KMS-11 (cell line): ENCODE results near the gene ADAMTS20.

Source experiments
- H2AFZ ChIP-seq: fragments of 200-600 bp; sonication (generic); 2 replicates; pipeline ENCODE4 v1.6.1; 2016; ENCODE audit warnings: antibody characterized with exemption, mixed run types, low read depth
- H3K27ac ChIP-seq: fragments of 200-600 bp; sonication (generic); 2 replicates; pipeline ENCODE4 v1.6.1; 2016; ENCODE audit warnings: mild to moderate bottlenecking, mixed run types
- H3K27me3 ChIP-seq: fragments of 200-600 bp; sonication (generic); 2 replicates; pipeline ENCODE4 v1.6.1; 2017; ENCODE audit warnings: mild to moderate bottlenecking, low read depth, mixed run types, moderate library complexity; ENCODE audit not compliant: insufficient read depth
- H3K36me3 ChIP-seq: fragments of 200-600 bp; sonication (generic); 2 replicates; pipeline ENCODE4 v1.6.1; 2017; ENCODE audit warnings: mild to moderate bottlenecking, mixed run types; ENCODE audit not compliant: insufficient read depth
- H3K4me1 ChIP-seq: fragments of 200-600 bp; sonication (generic); 2 replicates; pipeline ENCODE4 v1.6.1; 2016; ENCODE audit warnings: mild to moderate bottlenecking, low read depth, mixed run types; ENCODE audit not compliant: poor library complexity, severe bottlenecking
- H3K4me2 ChIP-seq: fragments of 200-600 bp; sonication (generic); 2 replicates; pipeline ENCODE4 v1.7.0; 2016; ENCODE audit warnings: mild to moderate bottlenecking, mixed run types
- H3K4me3 ChIP-seq: fragments of 200-600 bp; sonication (generic); IDR thresholded peaks from 2 replicates; pipeline ENCODE4 v1.6.1; 2017; ENCODE audit warnings: low read depth, low read length, mixed read lengths; ENCODE audit not compliant: insufficient read depth
- H3K79me2 ChIP-seq: fragments of 200-600 bp; sonication (generic); 2 replicates; pipeline ENCODE4 v1.6.1; 2016; ENCODE audit warnings: low read depth, mixed run types; ENCODE audit not compliant: insufficient read depth
- H3K9ac ChIP-seq: fragments of 200-600 bp; sonication (generic); 2 replicates; pipeline ENCODE4 v1.6.1; 2016; ENCODE audit warnings: mild to moderate bottlenecking, mixed run types
- H4K20me1 ChIP-seq: fragments of 200-600 bp; sonication (generic); 2 replicates; pipeline ENCODE4 v1.6.1; 2016; ENCODE audit warnings: mild to moderate bottlenecking, mixed run types; ENCODE audit not compliant: insufficient read depth
- CTCF ChIP-seq: fragments of 200-600 bp; sonication (generic); conservative IDR thresholded peaks from 2 replicates; pipeline ENCODE4 v1.6.1; 2017; ENCODE audit warnings: low read depth, mild to moderate bottlenecking, antibody characterized with exemption, low read length, moderate library complexity, mixed read lengths

The ADAMTS20 gene

GRCh38 chr12:43338848-43339526 lies 213.0 kb downstream of the ADAMTS20 start:
- Histone ChIP-seq H3K9ac (no peak overlapping the region), H3K4me3 (no peak overlapping the region), H3K27ac (no peak overlapping the region), H3K4me2 (0 out of 2 replicates have a peak overlapping the region, but pooled peaks have one; percentile 27), H4K20me1 (no peaks in the 10 kb centered on the region), H3K36me3 (no peaks in the 10 kb centered on the region), H3K4me1 (peaks cover 11% of the 10 kb centered on the region), H3K27me3 (no peaks in the 10 kb centered on the region), H3K79me2 (no peaks in the 10 kb centered on the region), H2AFZ (no peak overlapping the region)
- TF ChIP-seq CTCF: peak; percentile 50

GRCh38 chr12:43337571-43338444 lies 214.2 kb downstream of the ADAMTS20 start:
- Histone ChIP-seq H3K27me3 (no peaks in the 10 kb centered on the region), H3K4me3 (no peak overlapping the region), H3K36me3 (no peaks in the 10 kb centered on the region), H4K20me1 (no peaks in the 10 kb centered on the region), H3K4me1 (peaks cover 11% of the 10 kb centered on the region), H3K27ac (no peak overlapping the region), H3K4me2 (no peak overlapping the region), H3K79me2 (no peaks in the 10 kb centered on the region), H2AFZ (no peak overlapping the region), H3K9ac (no peak overlapping the region)
- no peak for TF ChIP-seq CTCF

GRCh38 chr12:43336962-43337555 lies 214.9 kb downstream of the ADAMTS20 start:
- H3K9ac ChIP-seq: no peak overlapping the region
- no peaks in the 10 kb centered on the region for H3K27me3 ChIP-seq
- H3K4me1 ChIP-seq: peaks cover 11% of the 10 kb centered on the region
- no peaks in the 10 kb centered on the region for H3K79me2 ChIP-seq
- no peaks in the 10 kb centered on the region for H4K20me1 ChIP-seq
- no peak overlapping the region for H3K4me3 ChIP-seq
- H2AFZ ChIP-seq: no peak overlapping the region
- no peak overlapping the region for H3K27ac ChIP-seq
- H3K36me3 ChIP-seq: no peaks in the 10 kb centered on the region
- TF ChIP-seq CTCF: peak; percentile 61
- H3K4me2 ChIP-seq: no peak overlapping the region

GRCh38 chr12:43333644-43334043 lies 218.4 kb downstream of the ADAMTS20 start:
- H3K27me3 ChIP-seq: no peaks in the 10 kb centered on the region
- H3K79me2 ChIP-seq: no peaks in the 10 kb centered on the region
- H2AFZ ChIP-seq: no peak overlapping the region
- peaks cover 6% of the 10 kb centered on the region for H3K4me1 ChIP-seq
- no peaks in the 10 kb centered on the region for H3K36me3 ChIP-seq
- H3K27ac ChIP-seq: no peak overlapping the region
- no peak overlapping the region for H3K9ac ChIP-seq
- H3K4me3 ChIP-seq: no peak overlapping the region
- H3K4me2 ChIP-seq: no peak overlapping the region
- no peak for TF ChIP-seq CTCF
- no peaks in the 10 kb centered on the region for H4K20me1 ChIP-seq
